Measurements from ENCODE around the gene HS6ST1.

HS6ST1 gene

GRCh38 chr2:128306081-128306930 lies 12.4 kb downstream of the HS6ST1 start:
- peak overlapping the region; percentile 54 for H3K27ac ChIP-seq
- peak; percentile 36 for TF ChIP-seq CTCF (conservative IDR thresholded peaks at IDR 0.05)

DNA sequence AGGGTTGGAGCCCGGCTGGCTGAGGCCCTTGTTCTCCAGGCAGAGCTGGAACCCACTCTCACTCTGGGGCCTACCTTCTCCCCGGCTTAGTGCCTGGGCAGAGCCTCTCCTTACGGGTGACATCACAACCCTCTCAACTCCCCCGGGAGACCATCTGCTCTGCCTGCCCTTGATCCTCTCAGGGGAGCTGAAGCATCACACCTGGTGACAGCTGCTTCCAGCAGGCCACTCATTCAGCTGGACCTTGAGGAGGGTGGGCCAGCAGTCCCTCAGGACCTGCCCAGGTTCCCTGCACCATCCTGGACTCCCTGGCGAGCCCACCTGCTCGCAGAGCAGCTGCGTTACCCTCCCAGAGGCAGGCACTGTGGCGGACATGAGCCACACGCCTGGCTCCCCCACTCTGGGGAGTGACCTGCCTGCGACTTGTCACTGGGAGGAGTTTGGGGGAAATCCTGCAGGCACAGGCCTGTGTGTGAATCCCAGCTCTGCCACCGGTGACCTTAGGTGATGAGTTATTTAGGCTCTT lies 13.1 kb downstream of the HS6ST1 start:
- peak overlapping the region; percentile 54 for H3K27ac ChIP-seq
- no peak for TF ChIP-seq CTCF (conservative IDR thresholded peaks at IDR 0.05)

DNA sequence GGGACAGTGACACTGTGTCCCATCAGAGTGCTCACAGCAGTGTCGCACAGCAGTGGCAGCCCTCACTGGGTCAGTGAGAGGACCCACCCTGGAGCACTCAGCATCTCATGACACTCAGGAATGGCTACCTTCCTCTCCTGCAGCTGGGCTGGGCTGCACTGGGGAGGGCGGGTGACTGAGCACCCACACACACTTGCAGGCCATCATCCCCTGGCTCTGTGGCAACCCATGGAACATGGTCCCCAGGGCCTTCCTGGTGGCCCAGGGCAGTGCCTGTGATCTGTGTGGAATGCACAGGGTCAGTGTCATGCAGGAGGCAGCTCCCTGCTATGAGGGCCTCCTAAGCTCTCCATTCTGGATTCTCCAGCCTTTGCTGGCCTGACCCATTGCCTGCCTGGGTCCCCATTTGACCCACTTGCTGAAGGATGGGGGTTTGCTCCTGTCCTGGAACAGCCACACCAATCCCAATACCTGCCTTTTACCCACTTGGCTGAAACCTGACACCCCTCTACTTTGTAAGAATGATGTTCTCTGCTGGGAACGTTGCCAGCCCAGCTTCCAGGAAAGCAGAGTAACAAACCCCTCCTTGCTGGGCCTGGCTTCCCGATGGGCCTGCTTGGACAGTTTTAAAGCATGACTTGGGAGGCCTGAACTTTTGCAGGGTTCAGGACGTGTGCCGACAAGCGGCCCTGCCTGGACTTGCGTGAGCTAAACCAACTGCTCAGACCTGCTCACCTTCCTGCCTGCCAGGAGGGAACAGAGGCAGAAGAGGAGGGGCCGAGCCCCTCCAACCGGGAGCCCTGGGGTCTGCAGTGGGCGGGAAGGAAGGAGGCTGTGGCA lies 13.7 kb downstream of the HS6ST1 start:
- H3K27ac ChIP-seq: peak overlapping the region; percentile 54
- TF ChIP-seq CTCF (conservative IDR thresholded peaks at IDR 0.05): no peak

DNA sequence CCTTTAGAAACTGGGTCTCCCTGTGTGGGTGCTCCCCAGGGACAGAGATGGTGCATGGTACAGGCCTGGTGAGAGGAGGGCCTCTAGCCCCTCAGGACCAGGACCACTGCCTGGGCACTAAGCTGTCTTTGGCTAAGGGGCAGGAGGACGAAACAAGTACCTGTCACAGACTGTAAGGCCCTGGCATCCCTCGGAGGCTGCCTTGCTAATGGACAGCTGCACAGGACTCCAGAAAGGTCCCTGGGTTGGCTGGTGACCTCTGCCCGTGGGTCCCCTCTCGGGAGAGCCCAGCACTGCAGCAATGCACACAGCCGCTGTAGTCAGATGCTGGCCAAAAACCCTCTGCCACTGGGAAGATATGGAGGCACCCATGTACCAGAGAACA lies 14.3 kb downstream of the HS6ST1 start:
- TF ChIP-seq CTCF (conservative IDR thresholded peaks at IDR 0.05): no peak
- no peak overlapping the region for H3K27ac ChIP-seq

DNA sequence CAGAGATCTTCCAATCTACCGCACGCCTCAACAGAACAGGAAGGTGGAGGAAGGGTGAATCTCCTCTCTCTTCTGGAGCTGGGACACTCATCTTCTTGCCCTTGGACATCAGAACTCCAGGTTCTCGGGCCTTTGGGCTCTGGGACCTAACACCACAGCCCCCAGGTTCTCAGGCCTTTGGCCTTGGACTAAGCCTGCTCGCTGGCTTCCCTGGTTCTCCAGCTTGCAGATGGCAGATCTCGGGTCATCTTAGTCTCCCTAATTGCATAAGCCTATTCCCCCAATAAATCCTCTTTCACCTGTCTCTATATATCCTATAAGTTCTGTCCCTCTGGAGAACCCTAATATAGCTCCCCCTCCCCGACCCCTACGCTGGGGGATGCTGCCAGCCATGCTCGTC lies 14.8 kb downstream of the HS6ST1 start:
- H3K27ac ChIP-seq: no peak overlapping the region
- TF ChIP-seq CTCF (conservative IDR thresholded peaks at IDR 0.05): no peak

DNA sequence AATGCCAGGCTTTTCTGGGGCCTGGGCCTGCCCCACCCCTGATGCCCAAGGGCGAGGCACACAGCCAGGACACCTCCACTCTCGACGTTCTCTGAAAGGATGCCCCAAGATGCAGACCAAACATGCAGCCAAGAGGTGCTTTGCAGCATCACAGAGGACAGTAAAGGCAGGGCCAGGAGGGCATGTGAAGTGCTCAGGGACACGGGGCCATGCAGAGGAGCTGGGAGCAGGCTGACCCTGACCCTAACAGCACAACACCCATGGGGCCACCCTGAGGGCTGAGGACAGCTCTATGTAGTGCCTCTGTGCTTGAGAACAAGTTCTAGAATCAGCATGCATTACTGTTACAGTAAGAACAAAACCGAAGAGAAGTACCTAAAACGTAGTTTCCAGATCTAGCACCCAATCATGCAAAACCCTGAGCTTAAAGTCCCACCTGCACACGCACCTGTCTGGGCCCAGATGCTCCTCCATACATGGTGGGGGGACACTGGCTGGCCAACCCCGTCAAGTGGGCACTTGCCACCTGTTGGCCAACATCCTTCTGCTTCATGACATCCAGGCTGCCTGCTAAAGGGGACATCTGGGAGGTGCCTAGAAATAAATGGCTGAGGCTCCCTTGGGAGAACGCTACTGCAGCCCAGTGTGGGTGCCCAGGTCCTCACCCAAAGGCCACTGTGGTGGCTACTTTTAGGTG lies 15.4 kb downstream of the HS6ST1 start:
- no peak overlapping the region for H3K27ac ChIP-seq
- no peak for TF ChIP-seq CTCF (conservative IDR thresholded peaks at IDR 0.05)

GRCh38 chr2:128302744-128303067 lies 16.0 kb downstream of the HS6ST1 start:
- no peak for TF ChIP-seq CTCF (conservative IDR thresholded peaks at IDR 0.05)
- no peak overlapping the region for H3K27ac ChIP-seq

Data from VCaP (cell line).